ENCODE data around the gene FBLN7. TPM values are rescaled to one million over a fixed set of nuclear protein-coding genes. Genes with fewer than 3 reads are reported as not detected.

Gene FBLN7
- total RNA-seq, 6 experiments from 2014 or later = 1.9 to 8.0 (median 7.2) TPM

DNA sequence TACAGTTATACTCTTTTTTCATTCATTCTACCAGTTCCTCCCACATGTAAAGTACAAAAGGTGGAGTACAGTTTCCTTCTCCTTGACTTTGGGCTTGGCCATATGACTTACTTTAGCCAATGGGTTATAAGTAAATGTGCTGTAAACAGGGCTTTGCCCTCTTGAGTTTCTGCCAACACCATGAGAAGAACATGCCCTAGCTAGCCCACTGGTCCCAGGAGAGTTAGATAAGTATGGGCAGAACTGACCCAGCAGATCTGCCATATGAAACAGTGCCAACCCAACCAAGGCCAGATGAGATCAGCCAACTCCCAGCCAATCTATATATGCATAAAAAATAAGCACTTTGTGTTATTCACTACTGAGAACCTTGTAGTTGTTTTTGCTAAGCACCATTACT lies 91.2 kb downstream of the FBLN7 start:
- Mint-ChIP-seq H3K27me3 (ENCODE audit: insufficient read depth) (no peaks in the 10 kb centered on the region), H3K4me1 (ENCODE audit: low read depth) (peaks cover 15% of the 10 kb centered on the region; the same call in 1 of the 2 replicates), H3K4me3 (no peak overlapping the region), H3K36me3 (ENCODE audit: low read depth) (peaks cover 15% of the 10 kb centered on the region), H3K27ac (no peak overlapping the region), H3K9me3 (no peaks in the 10 kb centered on the region)
- no peak for DNase-seq
- TF ChIP-seq, protein P1, sequence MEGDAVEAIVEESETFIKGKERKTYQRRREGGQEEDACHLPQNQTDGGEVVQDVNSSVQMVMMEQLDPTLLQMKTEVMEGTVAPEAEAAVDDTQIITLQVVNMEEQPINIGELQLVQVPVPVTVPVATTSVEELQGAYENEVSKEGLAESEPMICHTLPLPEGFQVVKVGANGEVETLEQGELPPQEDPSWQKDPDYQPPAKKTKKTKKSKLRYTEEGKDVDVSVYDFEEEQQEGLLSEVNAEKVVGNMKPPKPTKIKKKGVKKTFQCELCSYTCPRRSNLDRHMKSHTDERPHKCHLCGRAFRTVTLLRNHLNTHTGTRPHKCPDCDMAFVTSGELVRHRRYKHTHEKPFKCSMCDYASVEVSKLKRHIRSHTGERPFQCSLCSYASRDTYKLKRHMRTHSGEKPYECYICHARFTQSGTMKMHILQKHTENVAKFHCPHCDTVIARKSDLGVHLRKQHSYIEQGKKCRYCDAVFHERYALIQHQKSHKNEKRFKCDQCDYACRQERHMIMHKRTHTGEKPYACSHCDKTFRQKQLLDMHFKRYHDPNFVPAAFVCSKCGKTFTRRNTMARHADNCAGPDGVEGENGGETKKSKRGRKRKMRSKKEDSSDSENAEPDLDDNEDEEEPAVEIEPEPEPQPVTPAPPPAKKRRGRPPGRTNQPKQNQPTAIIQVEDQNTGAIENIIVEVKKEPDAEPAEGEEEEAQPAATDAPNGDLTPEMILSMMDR (IDR thresholded peaks at IDR 0.05) = no peak

DNA sequence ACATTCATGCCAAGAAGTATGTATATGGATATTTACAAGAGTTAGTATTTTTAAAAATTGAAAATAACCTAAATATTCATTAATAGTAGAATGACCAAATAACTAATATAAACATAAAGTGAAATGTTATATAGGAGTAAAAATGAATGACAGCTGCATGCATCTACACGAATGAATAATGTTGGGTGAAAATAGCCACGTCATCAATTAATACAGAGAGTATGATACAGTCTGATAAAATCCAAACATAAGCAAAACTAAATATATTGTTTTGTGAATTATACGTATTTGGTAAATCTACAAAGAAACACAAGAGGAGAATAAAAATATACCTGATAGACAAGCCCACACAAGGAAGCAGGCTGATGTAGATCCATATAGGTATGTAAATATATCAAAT lies 92.2 kb downstream of the FBLN7 start:
- H3K4me1 Mint-ChIP-seq (ENCODE audit: low read depth) = peaks cover 15% of the 10 kb centered on the region; the same call in 1 of the 2 replicates
- no peak overlapping the region for H3K4me3 Mint-ChIP-seq
- no peaks in the 10 kb centered on the region for H3K9me3 Mint-ChIP-seq
- no peak overlapping the region for H3K27ac Mint-ChIP-seq
- peaks cover 15% of the 10 kb centered on the region for H3K36me3 Mint-ChIP-seq (ENCODE audit: low read depth)
- DNase-seq = no peak
- no peaks in the 10 kb centered on the region for H3K27me3 Mint-ChIP-seq (ENCODE audit: insufficient read depth)
- TF ChIP-seq, protein P1 (IDR thresholded peaks at IDR 0.05) = no peak

Other genes with a start within 250 kb of the FBLN7 start
- not detected for gene MERTK, start 239.8 kb upstream of the FBLN7 start, total RNA-seq (2021; fragmentation: NEBNext Ultra II Directional; extraction: Animal tissue kit (Norgen Biotek cat#: 25700))
- gene TMEM87B, start 83.1 kb upstream of the FBLN7 start, total RNA-seq (2021; fragmentation: NEBNext Ultra II Directional; extraction: Animal tissue kit (Norgen Biotek cat#: 25700)) = 10 to 100 TPM; 37.9 to 51.6 (median 39.7) TPM
- 1 to 10 TPM; 1.9 to 4.3 (median 3.4) TPM for gene ZC3H8, start 116.7 kb downstream of the FBLN7 start, total RNA-seq (2021; fragmentation: NEBNext Ultra II Directional; extraction: Animal tissue kit (Norgen Biotek cat#: 25700))
- gene ZC3H6, start 137.2 kb downstream of the FBLN7 start, total RNA-seq (2021; fragmentation: NEBNext Ultra II Directional; extraction: Animal tissue kit (Norgen Biotek cat#: 25700)) = 1 to 10 TPM; 3.8 to 6.1 (median 5.0) TPM